ENCODE measurements around the gene CD84.
"Not testable (repeated sequence)": the region's sequence is repeated elsewhere in the genome, so short reads cannot be mapped to it uniquely, and the experiment has no call there.

Gene CD84, protein sequence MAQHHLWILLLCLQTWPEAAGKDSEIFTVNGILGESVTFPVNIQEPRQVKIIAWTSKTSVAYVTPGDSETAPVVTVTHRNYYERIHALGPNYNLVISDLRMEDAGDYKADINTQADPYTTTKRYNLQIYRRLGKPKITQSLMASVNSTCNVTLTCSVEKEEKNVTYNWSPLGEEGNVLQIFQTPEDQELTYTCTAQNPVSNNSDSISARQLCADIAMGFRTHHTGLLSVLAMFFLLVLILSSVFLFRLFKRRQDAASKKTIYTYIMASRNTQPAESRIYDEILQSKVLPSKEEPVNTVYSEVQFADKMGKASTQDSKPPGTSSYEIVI

DNA sequence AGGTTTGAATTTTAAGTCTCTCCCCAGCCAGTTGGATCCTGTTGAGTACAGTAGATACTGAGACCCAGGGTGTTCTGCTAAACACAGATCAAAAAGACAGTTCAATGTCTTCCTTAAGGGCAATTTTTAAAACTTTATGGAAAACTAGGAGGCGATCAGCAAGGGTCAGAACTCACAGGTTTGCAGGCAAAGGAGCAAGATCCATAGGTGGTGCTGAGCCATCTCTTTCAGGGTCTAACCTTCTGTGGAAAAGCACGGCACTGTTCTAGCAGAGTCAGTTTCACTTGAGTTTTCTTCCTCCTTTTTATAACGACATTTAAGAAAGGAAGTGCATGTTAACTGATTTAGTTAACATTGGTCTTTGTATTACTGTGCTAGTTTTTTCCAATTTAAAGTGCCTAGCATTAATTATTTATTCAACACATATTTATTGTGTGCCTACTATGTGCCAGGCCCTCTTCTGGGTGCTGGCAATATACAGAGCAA lies at the start of gene CD84:
CD84 (minus strand) TSS at position 281 of the 486 bp plus-strand sequence; CDS start at position 222, 59 bp downstream.
- DNase-seq (ENCODE audit: low spot score): peak; percentile 36

DNA sequence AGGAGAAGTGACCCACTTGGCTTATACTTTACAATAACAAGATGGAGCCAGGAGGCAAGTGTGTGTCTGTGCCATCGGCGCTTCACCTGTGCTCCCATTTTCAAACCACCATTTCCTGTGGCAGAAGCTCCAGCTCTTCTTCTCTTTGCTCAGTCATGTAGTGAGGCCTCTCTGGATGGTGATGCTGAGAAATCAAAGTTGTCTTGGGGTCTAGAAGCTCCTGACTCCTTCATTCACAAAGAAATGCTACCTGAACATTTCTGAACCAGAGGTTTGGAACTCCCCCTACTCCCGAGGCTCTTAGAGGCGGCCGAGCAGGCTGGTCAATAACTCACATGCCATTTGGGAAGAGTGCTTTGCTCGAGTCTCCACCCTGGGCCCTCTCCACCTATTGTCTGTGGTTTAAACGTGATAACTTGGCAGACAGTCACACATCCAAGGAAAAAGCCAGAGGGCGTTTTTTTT lies 49.5 kb upstream of the CD84 start:
- no peak for DNase-seq (ENCODE audit: low spot score)

DNA sequence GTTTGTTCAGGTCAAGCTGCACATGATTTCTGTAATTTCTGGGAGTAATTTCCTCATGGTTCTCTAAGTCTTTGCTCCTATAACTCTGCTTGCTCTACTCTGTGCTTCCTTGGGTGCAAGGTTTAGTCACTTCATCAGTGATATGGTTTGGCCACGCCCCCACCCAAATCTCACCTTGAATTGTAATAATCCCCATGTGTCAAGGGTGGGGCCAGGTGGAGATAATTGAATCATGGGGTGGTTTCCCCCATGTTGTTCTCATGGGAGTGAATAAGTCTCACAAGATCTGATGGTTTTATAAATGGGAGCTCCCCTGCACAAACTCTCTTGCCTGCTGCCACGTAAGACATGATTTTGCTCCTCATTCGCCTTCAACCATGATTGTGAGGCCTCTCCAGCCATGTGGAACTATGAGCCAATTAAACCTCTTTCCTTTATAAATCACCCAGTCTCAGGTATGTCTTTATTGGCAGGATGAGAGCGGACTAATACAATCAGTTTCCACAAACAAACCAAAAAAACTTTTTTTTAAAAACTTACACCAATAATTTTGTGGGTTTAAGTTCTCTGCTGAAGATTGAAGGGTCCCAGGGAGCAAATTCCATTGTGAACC lies 48.5 kb upstream of the CD84 start:
- DNase-seq (ENCODE audit: low spot score): not testable (repeated sequence)

DNA sequence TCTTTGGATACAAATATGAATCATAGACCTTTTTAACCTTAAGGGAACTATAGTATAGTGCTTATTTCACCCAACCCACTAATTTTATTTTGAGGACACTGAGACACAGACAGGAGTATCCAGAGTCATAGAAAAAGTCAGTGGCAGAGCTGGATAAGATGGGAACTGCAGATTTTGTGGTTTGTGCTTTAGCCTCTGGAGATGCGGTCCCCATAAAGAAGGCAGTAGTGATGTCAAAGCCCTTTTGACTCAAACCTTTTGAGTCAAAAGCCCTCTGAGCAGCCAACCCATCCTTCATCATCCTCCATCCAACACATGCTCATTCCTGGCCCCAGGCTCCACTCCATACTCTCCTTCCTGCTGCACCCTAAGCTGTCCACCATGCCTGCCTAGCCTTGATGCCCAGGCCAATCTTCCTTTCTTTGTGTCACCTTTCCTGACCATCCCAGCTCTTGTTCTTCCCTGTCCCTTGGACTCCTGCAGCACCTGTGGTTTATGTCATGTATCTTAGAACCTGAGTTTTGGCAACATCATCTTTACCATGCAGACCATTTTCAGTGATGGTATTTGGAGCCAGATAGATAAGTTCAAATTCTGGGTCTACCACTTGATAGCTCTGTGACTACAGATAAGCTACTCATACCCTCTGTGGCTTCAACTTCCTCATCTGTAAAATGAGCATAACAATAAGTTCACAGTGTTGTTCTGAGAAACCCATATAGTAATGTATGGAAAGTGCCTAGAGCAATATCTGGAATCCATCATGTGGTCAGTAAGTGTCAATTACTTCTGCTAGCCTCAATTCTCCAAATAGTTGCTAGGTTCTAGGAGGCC lies 47.4 kb upstream of the CD84 start:
- DNase-seq (ENCODE audit: low spot score): no peak

GRCh38 chr1:160625725-160626498 lies 46.6 kb upstream of the CD84 start:
- DNase-seq (ENCODE audit: low spot score): no peak

DNA sequence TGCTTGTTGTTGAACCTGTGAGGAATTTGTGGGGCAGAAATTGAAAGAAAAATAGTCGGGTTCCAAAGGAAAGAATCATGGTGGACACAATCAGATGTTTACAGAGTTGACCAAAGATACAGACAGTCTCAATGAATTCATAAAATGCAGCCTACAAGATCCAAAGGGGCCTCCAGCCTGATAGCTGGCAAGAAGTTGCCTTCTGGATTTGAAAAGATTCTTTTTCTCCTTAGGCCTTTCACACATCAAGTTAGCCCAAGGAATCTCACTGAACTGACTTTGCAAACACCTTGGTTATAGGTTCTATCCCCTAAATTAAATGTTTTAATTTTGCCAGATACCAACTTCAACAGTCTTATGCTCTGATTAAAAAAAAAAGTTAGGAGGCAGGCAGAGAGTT lies 46.0 kb upstream of the CD84 start:
- DNase-seq (ENCODE audit: low spot score): no peak

DNA sequence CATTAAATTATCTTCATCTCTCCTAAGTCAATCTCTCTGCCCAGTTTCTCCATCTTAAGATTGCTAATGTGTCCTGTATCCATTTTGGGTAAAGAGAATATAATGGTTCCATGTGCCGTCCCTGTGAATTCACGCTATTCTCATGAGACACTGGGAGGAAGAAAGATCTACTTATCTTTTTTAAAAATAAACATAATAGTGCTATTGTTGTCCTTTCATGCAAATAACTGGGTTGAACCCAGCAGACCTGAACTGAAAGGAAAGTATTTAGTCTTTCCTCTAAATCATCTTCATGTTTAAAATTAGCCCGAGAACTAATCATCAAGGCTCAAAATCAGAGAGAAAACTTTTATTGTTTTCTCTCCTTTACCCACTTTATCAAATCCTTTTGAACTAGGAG lies 45.2 kb upstream of the CD84 start:
- DNase-seq (ENCODE audit: low spot score): peak; percentile 37

GRCh38 chr1:160623862-160624261 lies 44.6 kb upstream of the CD84 start:
- DNase-seq (ENCODE audit: low spot score): no peak

DNA sequence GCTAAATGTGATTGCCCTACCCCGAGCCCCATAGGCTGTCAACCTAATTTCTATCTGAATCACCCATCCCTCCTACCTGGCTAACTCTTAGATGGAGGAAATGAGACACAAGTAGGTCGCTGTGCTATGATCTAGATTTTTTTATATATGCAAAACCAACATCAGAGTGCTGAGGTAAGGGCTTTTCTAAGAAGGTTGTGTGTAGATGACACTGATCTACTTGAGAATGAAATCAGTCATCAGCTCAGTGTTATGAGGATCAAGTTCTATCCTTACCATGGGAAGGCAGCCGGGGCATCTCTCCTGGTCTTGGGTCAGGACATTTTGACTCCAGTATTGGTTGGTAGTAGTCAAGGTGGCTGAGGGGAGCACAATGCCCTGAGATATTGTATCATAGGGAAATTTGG lies 43.9 kb upstream of the CD84 start:
- peak; percentile 62 for DNase-seq (ENCODE audit: low spot score)

DNA sequence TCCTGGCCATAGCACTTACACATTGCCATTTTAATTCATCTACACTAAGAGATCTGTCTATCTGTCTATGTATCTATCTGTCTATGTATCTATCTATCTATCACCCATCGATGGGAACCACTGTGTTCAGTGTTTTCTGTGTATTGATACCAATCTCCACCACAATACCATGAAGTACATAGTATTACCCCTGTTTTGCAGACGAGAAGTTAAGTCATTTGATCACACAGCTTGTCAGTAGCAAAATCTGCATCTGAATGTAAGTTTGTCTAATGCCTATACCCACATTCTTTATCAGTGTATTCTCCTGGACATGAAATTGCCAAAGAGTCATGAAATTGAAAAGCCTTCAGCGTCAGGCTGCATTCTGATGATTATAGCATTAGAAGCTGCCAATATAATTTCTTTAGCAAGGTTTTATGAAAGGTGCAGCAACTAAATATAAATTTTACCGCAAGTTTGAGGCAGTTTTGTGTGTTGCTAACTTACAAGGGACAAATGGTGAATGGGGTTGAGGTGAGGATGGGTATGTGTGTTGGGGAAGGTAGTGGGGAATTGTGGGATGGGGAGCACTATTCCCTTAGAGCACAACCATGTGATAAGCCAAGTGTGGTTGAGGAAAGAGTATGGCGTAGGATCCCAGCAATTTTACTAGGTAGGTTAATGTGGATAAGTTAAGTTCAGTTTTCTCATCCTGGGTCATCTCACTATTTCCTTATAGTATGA lies 43.4 kb upstream of the CD84 start:
- DNase-seq (ENCODE audit: low spot score): no peak

DNA sequence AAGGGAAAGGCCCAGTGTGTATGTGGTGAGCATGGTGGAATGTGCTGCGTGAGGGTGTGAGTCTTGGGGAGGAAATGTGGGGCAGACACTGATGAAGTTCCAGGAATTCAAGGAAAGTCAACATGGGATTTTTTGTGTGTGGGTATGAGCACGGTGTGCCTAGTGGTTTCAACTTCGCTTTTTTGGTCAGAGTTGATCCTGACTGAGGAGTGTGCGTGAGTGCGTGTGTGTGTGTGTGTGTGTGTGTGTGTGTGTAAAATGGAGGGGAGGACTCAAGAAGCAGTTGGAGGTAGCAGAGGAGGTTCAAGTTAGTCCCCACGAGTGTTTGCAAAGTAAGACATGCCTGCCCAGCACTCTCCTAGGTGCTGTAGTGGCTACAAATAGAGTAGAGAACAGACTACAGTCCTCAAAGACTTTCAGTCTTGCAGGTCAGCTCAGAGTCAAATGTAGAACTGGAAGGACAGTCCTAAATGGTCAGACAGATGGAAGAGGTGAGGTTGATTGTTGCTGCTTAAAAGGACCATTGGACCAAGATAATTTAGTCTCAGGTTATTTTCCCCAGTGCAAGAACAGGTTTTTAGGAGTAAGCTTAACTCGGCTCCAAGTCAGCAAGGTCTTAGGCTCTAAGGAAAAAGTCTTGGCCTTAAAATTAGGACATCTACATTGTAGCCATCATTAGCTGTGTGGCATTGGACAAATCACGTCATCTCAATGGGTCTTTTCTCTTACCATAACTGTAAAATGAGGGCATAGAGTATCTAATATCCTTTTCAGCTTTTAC lies 42.5 kb upstream of the CD84 start:
- no peak for DNase-seq (ENCODE audit: low spot score)

DNA sequence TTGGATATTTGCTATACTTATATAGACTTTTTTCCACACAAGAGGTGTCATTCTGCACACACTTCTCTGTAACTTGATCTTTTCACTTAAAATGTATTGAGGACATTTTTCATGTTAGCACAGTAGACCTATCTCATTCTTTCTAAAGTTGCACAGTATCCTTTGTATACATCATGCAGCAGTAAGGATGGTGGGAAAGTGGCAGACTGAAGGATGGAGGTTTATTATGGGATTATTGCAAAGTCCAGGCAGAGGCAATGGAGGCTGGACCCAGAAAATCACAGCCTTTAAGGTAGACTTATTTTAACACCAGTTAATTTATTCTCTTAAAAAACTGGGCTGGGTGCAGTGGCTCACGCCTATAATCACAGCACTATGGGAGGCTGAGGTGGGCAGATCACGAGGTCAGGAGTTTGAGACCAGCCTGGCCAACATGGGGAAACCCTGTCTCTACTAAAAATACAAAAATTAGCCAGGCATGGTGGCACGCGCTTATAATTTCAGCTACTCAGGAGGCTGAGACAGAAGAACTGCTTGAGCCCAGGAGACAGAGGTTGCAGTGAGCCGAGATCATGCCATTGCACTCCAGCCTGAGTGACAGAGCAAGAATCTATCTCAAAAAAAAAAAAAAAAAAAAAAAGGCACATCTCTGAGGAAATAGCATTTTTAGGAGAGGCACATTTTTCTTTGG lies 41.8 kb upstream of the CD84 start:
- no peak for DNase-seq (ENCODE audit: low spot score)

DNA sequence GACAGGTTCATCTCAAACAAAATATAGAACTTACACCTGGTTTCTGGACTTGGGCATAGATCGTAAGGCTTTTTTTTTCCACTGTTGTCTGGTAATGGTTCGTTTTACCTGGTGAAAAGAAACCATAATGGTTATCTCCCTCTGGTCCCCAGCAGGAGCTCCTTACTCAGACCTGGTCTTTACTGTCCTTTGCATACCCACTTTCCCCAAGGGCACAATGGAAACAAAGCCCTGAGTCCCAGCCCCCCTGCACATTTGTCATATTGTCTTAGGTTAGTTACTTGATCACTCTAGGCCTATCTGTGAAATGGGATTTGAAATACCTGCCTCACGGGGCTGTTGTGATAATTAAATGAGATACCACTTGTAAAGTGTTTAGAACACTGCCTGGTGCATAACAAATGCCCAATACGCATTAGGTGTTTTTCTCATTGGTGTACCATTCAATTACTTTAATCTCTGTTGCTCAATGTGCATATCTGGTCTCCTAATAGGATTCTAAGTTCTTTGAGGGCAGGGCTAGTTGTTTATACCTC lies 40.5 kb upstream of the CD84 start:
- no peak for DNase-seq (ENCODE audit: low spot score)

DNA sequence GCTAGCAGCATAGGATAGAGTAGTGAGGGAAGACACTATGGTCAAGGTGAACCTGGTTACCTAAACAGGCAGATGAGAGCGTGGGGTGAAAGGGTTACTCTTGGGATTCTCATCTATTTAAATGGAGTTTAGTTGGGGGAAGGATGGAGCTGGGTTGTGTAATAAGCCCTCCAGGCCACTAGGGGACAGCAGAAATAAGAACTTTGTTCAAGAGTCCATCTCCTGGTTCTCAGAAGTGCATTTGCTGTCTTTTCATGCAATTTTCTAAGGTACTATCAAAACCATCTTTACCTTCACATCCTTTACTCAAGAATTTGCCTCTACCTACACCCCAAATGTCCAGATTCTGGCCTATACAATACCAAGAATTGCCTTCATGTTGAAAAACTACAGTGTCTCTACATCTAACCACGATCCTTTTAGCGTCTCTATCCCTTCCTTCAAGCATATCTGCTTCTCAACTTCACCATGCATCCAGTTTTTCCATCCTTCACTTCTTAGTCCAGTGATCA lies 39.5 kb upstream of the CD84 start:
- no peak for DNase-seq (ENCODE audit: low spot score)

DNA sequence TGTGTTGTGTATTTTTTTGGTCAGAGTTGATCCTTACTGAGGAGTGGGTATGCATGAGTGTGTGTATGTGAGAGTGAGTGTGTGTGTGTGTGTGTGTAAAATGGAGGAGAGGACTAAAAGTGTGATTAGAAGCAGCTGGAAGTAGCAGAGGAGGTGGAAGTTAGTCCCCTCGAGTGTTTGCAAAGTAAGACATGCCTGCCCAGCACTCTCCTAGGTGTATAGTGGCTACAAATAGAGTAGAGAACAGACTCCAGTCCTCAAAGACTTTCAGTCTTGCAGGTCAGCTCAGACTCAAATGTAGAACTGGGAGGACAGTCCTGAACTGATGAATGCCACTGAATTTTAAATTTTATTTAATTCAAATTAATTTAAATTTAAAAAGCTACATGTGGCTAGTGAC lies 39.0 kb upstream of the CD84 start:
- DNase-seq (ENCODE audit: low spot score): no peak

DNA sequence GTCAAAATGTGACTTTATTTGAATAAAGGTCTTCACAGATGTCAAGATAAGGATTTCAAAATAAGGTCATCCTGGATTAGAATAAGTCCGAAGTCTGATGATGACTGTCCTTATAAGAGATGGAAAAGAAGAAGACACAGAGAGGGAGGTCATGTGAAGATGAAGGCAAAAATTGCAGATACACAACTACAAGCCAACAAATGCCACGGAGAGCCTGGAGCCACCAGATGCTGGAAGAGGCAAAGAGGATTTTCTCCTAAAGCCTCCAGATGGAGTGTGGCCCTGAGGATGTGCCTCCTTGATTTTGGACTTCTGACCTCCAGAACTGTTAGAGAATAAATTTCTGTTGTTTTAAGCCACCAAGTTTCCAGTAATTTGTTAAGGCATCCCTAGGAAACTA lies 36.4 kb upstream of the CD84 start:
- DNase-seq (ENCODE audit: low spot score): no peak

DNA sequence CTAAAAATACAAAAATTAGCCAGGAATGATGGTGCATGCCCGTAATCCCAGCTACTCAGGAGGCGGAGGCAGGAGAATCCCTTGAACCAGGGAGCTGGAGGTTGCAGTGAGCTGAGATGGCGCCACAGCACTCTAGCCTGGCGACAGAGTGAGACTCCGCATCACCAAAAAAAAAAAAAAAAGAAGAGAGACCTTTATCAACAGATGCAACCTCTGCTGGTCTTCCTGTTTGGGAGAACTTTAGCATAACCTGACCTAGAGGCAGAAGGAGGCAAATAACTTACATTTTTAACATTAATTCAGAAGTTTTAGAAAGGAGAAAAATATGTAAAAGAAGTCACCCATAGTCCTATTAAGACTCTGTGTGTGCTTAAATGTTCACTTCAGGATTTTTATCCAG lies 35.1 kb upstream of the CD84 start:
- DNase-seq (ENCODE audit: low spot score): no peak

- DNase-seq (ENCODE audit: low spot score): no peak
Measured at GRCh38 chr1:160612613-160613218, 33.4 kb upstream of the CD84 start.
